BLaER1 treated with 17β-estradiol and CSF1 and Interleukin-3, amounts not matched to agents 10 nM and 100 nM (cell line): ENCODE data around the gene TMEM107.

Experiments
- H3K27ac ChIP-seq, 11 experiments: shearing (Covaris generic); formaldehyde crosslinking; 2 replicates each; pipeline ENCODE4 v1.8.1; 2022
- H3K27me3 ChIP-seq, 11 experiments: shearing (Covaris generic); formaldehyde crosslinking; 2 replicates each; pipeline ENCODE4 v1.8.1; 2022
- H3K36me3 ChIP-seq, 11 experiments: shearing (Covaris generic); formaldehyde crosslinking; 2 replicates each; pipeline ENCODE4 v1.8.1; 2022
- H3K4me1 ChIP-seq, 10 experiments: shearing (Covaris generic); formaldehyde crosslinking; 2 replicates each; pipeline ENCODE4 v1.8.1; 2022
- H3K4me2 ChIP-seq, 11 experiments: shearing (Covaris generic); formaldehyde crosslinking; 2 replicates each; pipeline ENCODE4 v1.8.1; 2022
- H3K4me3 ChIP-seq, 10 experiments: shearing (Covaris generic); formaldehyde crosslinking; 2 replicates each; pipeline ENCODE4 v1.8.1; 2022
- H3K9ac ChIP-seq, 11 experiments: shearing (Covaris generic); formaldehyde crosslinking; 2 replicates each; pipeline ENCODE4 v1.8.1; 2022
- H3K9me3 ChIP-seq, 11 experiments: shearing (Covaris generic); formaldehyde crosslinking; replicated peaks in 1 of 11; 2 replicates each; pipeline ENCODE4 v1.8.1; 2022
- H4K20me1 ChIP-seq, 11 experiments: shearing (Covaris generic); formaldehyde crosslinking; 2 replicates each; pipeline ENCODE4 v1.8.1; 2022
- Cebpa-rat ChIP-seq, 11 experiments: shearing (Covaris generic); IDR thresholded peaks; 2 replicates each; pipeline ENCODE4 v1.8.1; 2022

Gene TMEM107

GRCh38 chr17:8154608-8155155, 21.5 kb downstream of the TMEM107 start:
- Histone ChIP-seq H3K4me1 (peaks cover 64 to 81% (median 73%) of the 10 kb centered on the region in 10 experiments), H3K4me2 (peak overlapping the region; percentile 82 to 99 (median 97))
- no peak for TF ChIP-seq Cebpa-rat (IDR thresholded peaks at IDR 0.05)

GRCh38 chr17:8153957-8154607, 22.1 kb downstream of the TMEM107 start:
- peak overlapping the region; percentile 82 to 99 (median 97) for H3K4me2 ChIP-seq

More at GRCh38 chr17:8154608-8155155, 21.5 kb downstream of the TMEM107 start:
- no peaks in the 10 kb centered on the region for H3K27me3 ChIP-seq
- H4K20me1 ChIP-seq: peaks cover 18 to 39% (median 20%) of the 10 kb centered on the region in 11 experiments
- H3K9me3 ChIP-seq: no peaks in the 10 kb centered on the region
- H3K36me3 ChIP-seq: peaks cover 10 to 22% (median 15%) of the 10 kb centered on the region in 11 experiments
- peak overlapping the region; percentile 27 to 97 (median 86); a peak in 19 of 22 replicates for H3K27ac ChIP-seq
- peak overlapping the region; percentile 47 to 94 (median 72) for H3K9ac ChIP-seq
- peak overlapping the region in 4 of 10 experiments; percentile 6 to 64 (median 17); a peak in 4 of 20 replicates for H3K4me3 ChIP-seq

GRCh38 chr17:8153525-8153956, 22.6 kb downstream of the TMEM107 start:
- H3K9ac ChIP-seq: peak overlapping the region; percentile 47 to 87 (median 72)
- H3K27me3 ChIP-seq: no peaks in the 10 kb centered on the region
- peak overlapping the region; percentile 27 to 97 (median 87); a peak in 21 of 22 replicates for H3K27ac ChIP-seq
- H4K20me1 ChIP-seq: peaks cover 15 to 43% (median 22%) of the 10 kb centered on the region in 11 experiments
- H3K4me3 ChIP-seq: peak overlapping the region in 3 of 10 experiments; percentile 16 to 25 (median 20); a peak in 4 of 20 replicates
- peak overlapping the region; percentile 82 to 99 (median 97) for H3K4me2 ChIP-seq
- H3K36me3 ChIP-seq: peaks cover 15 to 27% (median 21%) of the 10 kb centered on the region in 11 experiments
- no peak for TF ChIP-seq Cebpa-rat (IDR thresholded peaks at IDR 0.05)
- no peaks in the 10 kb centered on the region for H3K9me3 ChIP-seq
- H3K4me1 ChIP-seq: peaks cover 58 to 75% (median 66%) of the 10 kb centered on the region in 10 experiments

More at GRCh38 chr17:8153957-8154607, 22.1 kb downstream of the TMEM107 start:
- Histone ChIP-seq H3K9ac (peak overlapping the region; percentile 47 to 94 (median 72)), H3K9me3 (no peaks in the 10 kb centered on the region), H3K4me3 (peak overlapping the region in 6 of 10 experiments; percentile 5 to 64 (median 14); a peak in 5 of 20 replicates), H4K20me1 (peaks cover 15 to 39% (median 21%) of the 10 kb centered on the region in 11 experiments), H3K4me1 (peaks cover 58 to 76% (median 67%) of the 10 kb centered on the region in 10 experiments), H3K27ac (peak overlapping the region; percentile 27 to 97 (median 87)), H3K27me3 (no peaks in the 10 kb centered on the region), H3K36me3 (peaks cover 11 to 22% (median 16%) of the 10 kb centered on the region in 11 experiments)
- no peak for TF ChIP-seq Cebpa-rat (IDR thresholded peaks at IDR 0.05)

- Histone ChIP-seq H3K4me3 (peak overlapping the region in 1 of 10 experiments; percentile 73; a peak in 2 of 20 replicates), H3K4me1 (peaks cover 58 to 70% (median 61%) of the 10 kb centered on the region in 10 experiments)
These were observed 23.1 kb downstream of the TMEM107 start for GRCh38 chr17:8153031-8153451.

GRCh38 chr17:8152112-8152775, 23.9 kb downstream of the TMEM107 start, which contains the start of gene PER1:
Gene PER1, minus strand, starts transcription at chr17:8152404. Its CDS starts 1,698 bp downstream, at chr17:8150706.
- H3K36me3 ChIP-seq: peaks cover 28 to 35% (median 34%) of the 10 kb centered on the region in 11 experiments
- H3K9ac ChIP-seq: peak within 1 kb of the TSS; percentile 84 to 96 (median 87)
- no peaks in the 10 kb centered on the region for H3K27me3 ChIP-seq
- peak within 1 kb of the TSS; percentile 60 to 92 (median 80) for H3K4me3 ChIP-seq
- H4K20me1 ChIP-seq: peaks cover 16 to 56% (median 35%) of the 10 kb centered on the region in 11 experiments
- peak in 10 of 11 experiments; percentile 31 to 83 (median 78); a peak in 16 of 22 replicates for TF ChIP-seq Cebpa-rat (IDR thresholded peaks at IDR 0.05)
- peaks cover 51 to 68% (median 57%) of the 10 kb centered on the region in 10 experiments for H3K4me1 ChIP-seq
- H3K9me3 ChIP-seq: no peaks in the 10 kb centered on the region
- H3K4me2 ChIP-seq: peak within 1 kb of the TSS; percentile 82 to 99 (median 97)
- H3K27ac ChIP-seq: peak within 1 kb of the TSS; percentile 85 to 97 (median 88)

More at GRCh38 chr17:8153031-8153451, 23.1 kb downstream of the TMEM107 start:
- Histone ChIP-seq H3K4me2 (peak overlapping the region; percentile 82 to 99 (median 97)), H3K27me3 (no peaks in the 10 kb centered on the region), H3K36me3 (peaks cover 20 to 30% (median 26%) of the 10 kb centered on the region in 11 experiments), H4K20me1 (peaks cover 16 to 48% (median 27%) of the 10 kb centered on the region in 11 experiments), H3K27ac (peak overlapping the region in 10 of 11 experiments; percentile 86 to 97 (median 90); a peak in 17 of 22 replicates), H3K9ac (peak overlapping the region in 8 of 11 experiments; percentile 53 to 87 (median 74); a peak in 8 of 22 replicates), H3K9me3 (no peaks in the 10 kb centered on the region)
- no peak for TF ChIP-seq Cebpa-rat (IDR thresholded peaks at IDR 0.05)

- peaks cover 34 to 41% (median 40%) of the 10 kb centered on the region in 11 experiments for H3K36me3 ChIP-seq
- peak overlapping the region; percentile 85 to 97 (median 88) for H3K27ac ChIP-seq
- peak overlapping the region; percentile 82 to 99 (median 97) for H3K4me2 ChIP-seq
- H3K4me3 ChIP-seq: peak overlapping the region; percentile 60 to 92 (median 80)
- no peaks in the 10 kb centered on the region for H3K9me3 ChIP-seq
- peaks cover 16 to 62% (median 40%) of the 10 kb centered on the region in 11 experiments for H4K20me1 ChIP-seq
- peaks cover 47 to 63% (median 51%) of the 10 kb centered on the region in 10 experiments for H3K4me1 ChIP-seq
- no peaks in the 10 kb centered on the region for H3K27me3 ChIP-seq
- H3K9ac ChIP-seq: peak overlapping the region; percentile 84 to 96 (median 87)
- TF ChIP-seq Cebpa-rat (IDR thresholded peaks at IDR 0.05): no peak
These were observed 24.5 kb downstream of the TMEM107 start for GRCh38 chr17:8151641-8152111.

GRCh38 chr17:8151120-8151640, 25.0 kb downstream of the TMEM107 start:
- H3K27ac ChIP-seq: peak overlapping the region; percentile 85 to 97 (median 88)
- TF ChIP-seq Cebpa-rat (IDR thresholded peaks at IDR 0.05): no peak

More at GRCh38 chr17:8151120-8151640, 25.0 kb downstream of the TMEM107 start:
- Histone ChIP-seq H3K4me3 (peak overlapping the region; percentile 60 to 92 (median 80)), H3K27me3 (no peaks in the 10 kb centered on the region), H3K4me2 (peak overlapping the region; percentile 82 to 99 (median 97)), H3K9ac (peak overlapping the region; percentile 84 to 96 (median 87)), H3K4me1 (peaks cover 47 to 63% (median 51%) of the 10 kb centered on the region in 10 experiments), H3K9me3 (no peaks in the 10 kb centered on the region), H4K20me1 (peaks cover 16 to 67% (median 44%) of the 10 kb centered on the region in 11 experiments), H3K36me3 (peaks cover 39 to 45% (median 45%) of the 10 kb centered on the region in 11 experiments)
